KMS-11 (cell line): Measurements from ENCODE around the gene DPP9.
"Not testable (repeated sequence)": the region's sequence is repeated elsewhere in the genome, so short reads cannot be mapped to it uniquely, and the experiment has no call there.

Experiments
- H2AFZ ChIP-seq: fragments of 200-600 bp; sonication (generic); 2 replicates; pipeline ENCODE4 v1.6.1; 2016; ENCODE audit warnings: antibody characterized with exemption, mixed run types, low read depth
- H3K27ac ChIP-seq: fragments of 200-600 bp; sonication (generic); 2 replicates; pipeline ENCODE4 v1.6.1; 2016; ENCODE audit warnings: mild to moderate bottlenecking, mixed run types
- H3K27me3 ChIP-seq: fragments of 200-600 bp; sonication (generic); 2 replicates; pipeline ENCODE4 v1.6.1; 2017; ENCODE audit warnings: mild to moderate bottlenecking, low read depth, mixed run types, moderate library complexity; ENCODE audit not compliant: insufficient read depth
- H3K36me3 ChIP-seq: fragments of 200-600 bp; sonication (generic); 2 replicates; pipeline ENCODE4 v1.6.1; 2017; ENCODE audit warnings: mild to moderate bottlenecking, mixed run types; ENCODE audit not compliant: insufficient read depth
- H3K4me1 ChIP-seq: fragments of 200-600 bp; sonication (generic); 2 replicates; pipeline ENCODE4 v1.6.1; 2016; ENCODE audit warnings: mild to moderate bottlenecking, low read depth, mixed run types; ENCODE audit not compliant: poor library complexity, severe bottlenecking
- H3K4me2 ChIP-seq: fragments of 200-600 bp; sonication (generic); 2 replicates; pipeline ENCODE4 v1.7.0; 2016; ENCODE audit warnings: mild to moderate bottlenecking, mixed run types
- H3K4me3 ChIP-seq: fragments of 200-600 bp; sonication (generic); IDR thresholded peaks from 2 replicates; pipeline ENCODE4 v1.6.1; 2017; ENCODE audit warnings: low read depth, low read length, mixed read lengths; ENCODE audit not compliant: insufficient read depth
- H3K79me2 ChIP-seq: fragments of 200-600 bp; sonication (generic); 2 replicates; pipeline ENCODE4 v1.6.1; 2016; ENCODE audit warnings: low read depth, mixed run types; ENCODE audit not compliant: insufficient read depth
- H3K9ac ChIP-seq: fragments of 200-600 bp; sonication (generic); 2 replicates; pipeline ENCODE4 v1.6.1; 2016; ENCODE audit warnings: mild to moderate bottlenecking, mixed run types
- H4K20me1 ChIP-seq: fragments of 200-600 bp; sonication (generic); 2 replicates; pipeline ENCODE4 v1.6.1; 2016; ENCODE audit warnings: mild to moderate bottlenecking, mixed run types; ENCODE audit not compliant: insufficient read depth
- CTCF ChIP-seq: fragments of 200-600 bp; sonication (generic); conservative IDR thresholded peaks from 2 replicates; pipeline ENCODE4 v1.6.1; 2017; ENCODE audit warnings: low read depth, mild to moderate bottlenecking, antibody characterized with exemption, low read length, moderate library complexity, mixed read lengths

Gene DPP9

GRCh38 chr19:4684312-4685095 lies 39.1 kb downstream of the DPP9 start:
- no peaks in the 10 kb centered on the region for H3K27me3 ChIP-seq
- H2AFZ ChIP-seq: no peak overlapping the region
- H3K27ac ChIP-seq: no peak overlapping the region
- H3K4me2 ChIP-seq: no peak overlapping the region
- no peak overlapping the region for H3K9ac ChIP-seq
- TF ChIP-seq CTCF: no peak
- H3K79me2 ChIP-seq: no peaks in the 10 kb centered on the region
- no peak overlapping the region for H3K4me3 ChIP-seq
- no peaks in the 10 kb centered on the region for H4K20me1 ChIP-seq
- H3K4me1 ChIP-seq: no peaks in the 10 kb centered on the region
- H3K36me3 ChIP-seq: no peaks in the 10 kb centered on the region

- H4K20me1 ChIP-seq: no peaks in the 10 kb centered on the region
- no peak overlapping the region for H3K4me3 ChIP-seq
- H3K4me1 ChIP-seq: no peaks in the 10 kb centered on the region
- TF ChIP-seq CTCF: no peak
- H3K27ac ChIP-seq: no peak overlapping the region
- H3K27me3 ChIP-seq: no peaks in the 10 kb centered on the region
- H3K9ac ChIP-seq: no peak overlapping the region
- H3K79me2 ChIP-seq: no peaks in the 10 kb centered on the region
- no peak overlapping the region for H2AFZ ChIP-seq
- no peaks in the 10 kb centered on the region for H3K36me3 ChIP-seq
- H3K4me2 ChIP-seq: no peak overlapping the region
These were observed 41.0 kb downstream of the DPP9 start for GRCh38 chr19:4682417-4683200.

GRCh38 chr19:4680021-4680420 lies 43.6 kb downstream of the DPP9 start:
- not testable (repeated sequence) for H3K4me3 ChIP-seq, H3K79me2 ChIP-seq, H3K4me2 ChIP-seq, H3K36me3 ChIP-seq, H2AFZ ChIP-seq, H3K9ac ChIP-seq, H3K27ac ChIP-seq, H4K20me1 ChIP-seq, H3K27me3 ChIP-seq, H3K4me1 ChIP-seq

GRCh38 chr19:4678881-4679790 lies 44.5 kb downstream of the DPP9 start:
- H3K4me1 ChIP-seq: no peaks in the 10 kb centered on the region
- TF ChIP-seq CTCF: no peak
- no peaks in the 10 kb centered on the region for H3K27me3 ChIP-seq
- no peak overlapping the region for H3K4me2 ChIP-seq
- H3K79me2 ChIP-seq: no peaks in the 10 kb centered on the region
- H3K27ac ChIP-seq: no peak overlapping the region
- H3K9ac ChIP-seq: no peak overlapping the region
- no peaks in the 10 kb centered on the region for H3K36me3 ChIP-seq
- no peak overlapping the region for H3K4me3 ChIP-seq
- no peak overlapping the region for H2AFZ ChIP-seq
- no peaks in the 10 kb centered on the region for H4K20me1 ChIP-seq
